GM13977 (cell line): ENCODE measurements around the gene PRR22.

Experiments used
- DNase-seq: peaks from one replicate; pipeline ENCODE4 v3.0.0; 2012; ENCODE audit warnings: low spot score
- CTCF ChIP-seq: IDR thresholded peaks from 2 replicates; pipeline ENCODE4 v1.5.1; 2012; ENCODE audit warnings: mild to moderate bottlenecking, control low read depth; ENCODE audit not compliant: insufficient read depth; ENCODE audit errors: extremely low read depth, missing control alignments
- in situ Hi-C: fragments of 300-500 bp; cut with MboI; formaldehyde crosslinking; loops from one replicate; pipeline ENCODE4 v1.12.0; 2022; ENCODE audit warnings: low sequenced_read_pairs, low pct_unique_long_range_greater_than_20kb, mixed read lengths, inconsistent platforms; ENCODE audit not compliant: unreplicated experiment

PRR22 gene

GRCh38 chr19:5800361-5801270 lies 16.1 kb upstream of the PRR22 start:
- TF ChIP-seq CTCF: no peak
- no peak for DNase-seq
- in situ Hi-C loops: loop anchor here (25.0 kb wide), 1 partner anchor 212 kb away; no protein-coding TSS in a partner anchor

- in situ Hi-C loops: loop anchor here (25.0 kb wide), 1 partner anchor 213 kb away; no protein-coding TSS in a partner anchor
- no peak for DNase-seq
- TF ChIP-seq CTCF: no peak
Observed at GRCh38 chr19:5799247-5800241, 15.0 kb upstream of the PRR22 start.

- TF ChIP-seq CTCF: no peak
- DNase-seq: no peak
- in situ Hi-C loops: no loop called here
Observed at GRCh38 chr19:5798244-5798643, 13.7 kb upstream of the PRR22 start.

GRCh38 chr19:5795382-5795919 lies 10.9 kb upstream of the PRR22 start:
- no peak for DNase-seq
- no peak for TF ChIP-seq CTCF
- in situ Hi-C loops: no loop called here

- no peak for TF ChIP-seq CTCF
- no peak for DNase-seq
- in situ Hi-C loops: no loop called here
Observed at GRCh38 chr19:5793188-5793587, 8.6 kb upstream of the PRR22 start.

GRCh38 chr19:5792224-5792623 lies 7.7 kb upstream of the PRR22 start:
- no peak for DNase-seq
- in situ Hi-C loops: no loop called here
- no peak for TF ChIP-seq CTCF
